BLaER1 treated with 17β-estradiol and CSF1 and Interleukin-3, amounts not matched to agents 10 nM and 100 nM (cell line): ENCODE data around the gene RRP36.

Experiments
- H3K27ac ChIP-seq, 11 experiments: shearing (Covaris generic); formaldehyde crosslinking; 2 replicates each; pipeline ENCODE4 v1.8.1; 2022
- H3K27me3 ChIP-seq, 11 experiments: shearing (Covaris generic); formaldehyde crosslinking; 2 replicates each; pipeline ENCODE4 v1.8.1; 2022
- H3K36me3 ChIP-seq, 11 experiments: shearing (Covaris generic); formaldehyde crosslinking; 2 replicates each; pipeline ENCODE4 v1.8.1; 2022
- H3K4me1 ChIP-seq, 10 experiments: shearing (Covaris generic); formaldehyde crosslinking; 2 replicates each; pipeline ENCODE4 v1.8.1; 2022
- H3K4me2 ChIP-seq, 11 experiments: shearing (Covaris generic); formaldehyde crosslinking; 2 replicates each; pipeline ENCODE4 v1.8.1; 2022
- H3K4me3 ChIP-seq, 10 experiments: shearing (Covaris generic); formaldehyde crosslinking; 2 replicates each; pipeline ENCODE4 v1.8.1; 2022
- H3K9ac ChIP-seq, 11 experiments: shearing (Covaris generic); formaldehyde crosslinking; 2 replicates each; pipeline ENCODE4 v1.8.1; 2022
- H3K9me3 ChIP-seq, 11 experiments: shearing (Covaris generic); formaldehyde crosslinking; replicated peaks in 1 of 11; 2 replicates each; pipeline ENCODE4 v1.8.1; 2022
- H4K20me1 ChIP-seq, 11 experiments: shearing (Covaris generic); formaldehyde crosslinking; 2 replicates each; pipeline ENCODE4 v1.8.1; 2022
- Cebpa-rat ChIP-seq, 11 experiments: shearing (Covaris generic); IDR thresholded peaks; 2 replicates each; pipeline ENCODE4 v1.8.1; 2022

The RRP36 gene

GRCh38 chr6:43076464-43077332 is 55.3 kb downstream of the RRP36 start:
- Histone ChIP-seq H3K9me3 (no peaks in the 10 kb centered on the region), H3K36me3 (peaks cover 0 to 24% (median 6%) of the 10 kb centered on the region in 11 experiments; a peak in 12 of 22 replicates), H3K27ac (peak overlapping the region; percentile 35 to 90 (median 88); a peak in 21 of 22 replicates), H3K9ac (peak overlapping the region; percentile 80 to 96 (median 91)), H4K20me1 (peaks cover 0 to 50% (median 30%) of the 10 kb centered on the region in 11 experiments; a peak in 14 of 22 replicates), H3K4me1 (peaks cover 14 to 48% (median 42%) of the 10 kb centered on the region in 10 experiments), H3K4me2 (peak overlapping the region; percentile 85 to 97 (median 94)), H3K4me3 (peak overlapping the region; percentile 85 to 100 (median 93)), H3K27me3 (no peaks in the 10 kb centered on the region)
- no peak for TF ChIP-seq Cebpa-rat (IDR thresholded peaks at IDR 0.05)

GRCh38 chr6:43077333-43077809 is 55.9 kb downstream of the RRP36 start:
- peak overlapping the region; percentile 85 to 100 (median 93) for H3K4me3 ChIP-seq
- H3K27ac ChIP-seq: peak overlapping the region; percentile 35 to 90 (median 88); a peak in 20 of 22 replicates
- peak overlapping the region; percentile 80 to 96 (median 91) for H3K9ac ChIP-seq

DNA sequence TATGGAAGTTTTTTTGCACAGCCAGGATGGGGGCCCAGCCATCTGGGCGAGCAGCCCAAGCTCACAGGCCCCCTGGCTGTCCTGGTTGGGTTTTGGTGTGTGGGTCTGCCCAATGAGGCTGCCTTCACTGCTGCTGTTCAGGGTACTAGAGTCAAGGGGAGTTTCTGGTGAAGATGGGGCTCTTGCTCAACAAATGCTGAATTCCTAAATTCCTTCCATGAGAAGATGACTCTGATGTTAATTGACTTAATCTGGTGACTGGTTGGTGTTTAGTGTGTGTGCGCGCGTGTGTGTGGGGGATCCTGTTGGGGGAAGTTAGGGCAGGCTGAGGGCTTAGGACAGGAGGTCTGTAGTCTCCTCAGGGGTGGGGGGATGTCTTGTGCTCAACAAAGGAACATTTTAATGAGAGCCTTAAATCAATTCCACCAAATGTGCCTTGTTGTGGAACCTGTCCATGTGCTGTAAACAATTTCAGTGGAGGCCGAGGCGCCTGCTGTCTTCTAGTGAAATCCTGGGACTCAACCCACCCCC is 56.6 kb downstream of the RRP36 start:
- Histone ChIP-seq H3K27ac (0 out of 22 replicates have a peak overlapping the region, but pooled peaks of 2 of the 11 experiments have one; percentile 84 to 88), H3K9me3 (no peaks in the 10 kb centered on the region), H3K27me3 (no peaks in the 10 kb centered on the region), H3K4me2 (peak overlapping the region; percentile 85 to 97 (median 94)), H3K4me1 (peaks cover 16 to 58% (median 50%) of the 10 kb centered on the region in 10 experiments), H4K20me1 (peaks cover 0 to 63% (median 44%) of the 10 kb centered on the region in 11 experiments; a peak in 16 of 22 replicates), H3K36me3 (peaks cover 0 to 16% (median 1%) of the 10 kb centered on the region in 11 experiments; a peak in 11 of 22 replicates), H3K4me3 (peak overlapping the region in 8 of 10 experiments; percentile 85 to 100 (median 96); a peak in 17 of 20 replicates), H3K9ac (peak overlapping the region in 9 of 11 experiments; percentile 84 to 96 (median 93); a peak in 15 of 22 replicates)
- no peak for TF ChIP-seq Cebpa-rat (IDR thresholded peaks at IDR 0.05)

More at GRCh38 chr6:43077333-43077809, 55.9 kb downstream of the RRP36 start:
- Histone ChIP-seq H3K4me2 (peak overlapping the region; percentile 85 to 97 (median 94)), H3K27me3 (no peaks in the 10 kb centered on the region), H3K4me1 (peaks cover 14 to 54% (median 46%) of the 10 kb centered on the region in 10 experiments), H3K9me3 (no peaks in the 10 kb centered on the region), H4K20me1 (peaks cover 0 to 57% (median 37%) of the 10 kb centered on the region in 11 experiments; a peak in 16 of 22 replicates), H3K36me3 (peaks cover 0 to 23% (median 6%) of the 10 kb centered on the region in 11 experiments; a peak in 12 of 22 replicates)
- no peak for TF ChIP-seq Cebpa-rat (IDR thresholded peaks at IDR 0.05)

- no peak for TF ChIP-seq Cebpa-rat (IDR thresholded peaks at IDR 0.05)
- H4K20me1 ChIP-seq: peaks cover 0 to 70% (median 50%) of the 10 kb centered on the region in 11 experiments; a peak in 16 of 22 replicates
- H3K27ac ChIP-seq: no peak overlapping the region
- no peak overlapping the region for H3K4me3 ChIP-seq
- H3K36me3 ChIP-seq: peaks cover 0 to 10% (median 0%) of the 10 kb centered on the region in 11 experiments; a peak in 6 of 22 replicates
- H3K4me2 ChIP-seq: peak overlapping the region in 10 of 11 experiments; percentile 85 to 97 (median 93); a peak in 11 of 22 replicates
- no peaks in the 10 kb centered on the region for H3K9me3 ChIP-seq
- no peaks in the 10 kb centered on the region for H3K27me3 ChIP-seq
- H3K4me1 ChIP-seq: peaks cover 22 to 64% (median 56%) of the 10 kb centered on the region in 10 experiments
- H3K9ac ChIP-seq: no peak overlapping the region
Measured at GRCh38 chr6:43078691-43079090, 57.3 kb downstream of the RRP36 start.
